ENCODE measurements around the gene CANT1. TPM values are rescaled to one million over a fixed set of nuclear protein-coding genes. Genes with fewer than 3 reads are reported as not detected.

Gene CANT1
- total and polyA plus RNA-seq, 12 donors: 10.3 to 78.3 (median 40.4) TPM

- no peaks in the 10 kb centered on the region for H3K27me3 ChIP-seq
- no peak for DNase-seq
- intact Hi-C loops (cut with DNase I): no loop called here
- H3K4me1 ChIP-seq (replicated peaks in 1 of 2): no peaks in the 10 kb centered on the region
- H3K36me3 ChIP-seq (replicated peaks in 1 of 2): no peaks in the 10 kb centered on the region
- peaks cover 0 to 5% (median 0%) of the 10 kb centered on the region in 3 donors for H3K9me3 ChIP-seq (replicated peaks in 1 of 3)
- no peak overlapping the region for H3K27ac ChIP-seq
- 68 to 83% (median 75%) methylated on average over 2 of the region's 2 CpGs for WGBS, 4 donors
- TF ChIP-seq POLR2A (IDR thresholded peaks at IDR 0.05): no peak
- no peak for TF ChIP-seq CTCF (IDR thresholded peaks at IDR 0.05)
- no peak overlapping the region for H3K4me3 ChIP-seq
Measured at GRCh38 chr17:79054200-79054960, 44.8 kb upstream of the CANT1 start.

GRCh38 chr17:79053251-79053925 lies 43.8 kb upstream of the CANT1 start:
- Histone ChIP-seq H3K36me3 (replicated peaks in 1 of 2) (peaks cover 0 to 7% of the 10 kb centered on the region in 2 donors), H3K4me3 (no peak overlapping the region), H3K9me3 (replicated peaks in 1 of 3) (peaks cover 0 to 5% (median 0%) of the 10 kb centered on the region in 3 donors), H3K4me1 (replicated peaks in 1 of 2) (no peaks in the 10 kb centered on the region), H3K27me3 (no peaks in the 10 kb centered on the region), H3K27ac (no peak overlapping the region)
- no peak for TF ChIP-seq CTCF (IDR thresholded peaks at IDR 0.05)
- no peak for TF ChIP-seq POLR2A (IDR thresholded peaks at IDR 0.05)
- intact Hi-C loops (cut with DNase I): no loop called here
- WGBS, 4 donors: 57 to 72% (median 61%) methylated on average over 2 of the region's 2 CpGs
- DNase-seq: peak in 1 of 7 donors; percentile 29

GRCh38 chr17:79052131-79052530 lies 42.6 kb upstream of the CANT1 start:
- intact Hi-C loops (cut with DNase I): no loop called here
- H3K9me3 ChIP-seq (replicated peaks in 1 of 3): peaks cover 0 to 5% (median 0%) of the 10 kb centered on the region in 3 donors
- WGBS, 4 donors: 87 to 100% (median 88%) methylated on average over 1 of the region's 1 CpG
- H3K27me3 ChIP-seq: no peaks in the 10 kb centered on the region
- no peak overlapping the region for H3K4me3 ChIP-seq
- H3K27ac ChIP-seq: no peak overlapping the region
- peaks cover 0 to 17% of the 10 kb centered on the region in 2 donors for H3K36me3 ChIP-seq (replicated peaks in 1 of 2)
- H3K4me1 ChIP-seq (replicated peaks in 1 of 2): no peaks in the 10 kb centered on the region
- DNase-seq: no peak
- TF ChIP-seq CTCF (IDR thresholded peaks at IDR 0.05) (no peak), POLR2A (IDR thresholded peaks at IDR 0.05) (no peak)

GRCh38 chr17:79051306-79051705 lies 41.7 kb upstream of the CANT1 start:
- 84 to 88% (median 87%) methylated on average over 5 to 6 of the region's 6 CpGs for WGBS, 4 donors
- intact Hi-C loops (cut with DNase I): no loop called here
- H3K27me3 ChIP-seq: no peaks in the 10 kb centered on the region
- TF ChIP-seq POLR2A (IDR thresholded peaks at IDR 0.05): no peak
- no peak for TF ChIP-seq CTCF (IDR thresholded peaks at IDR 0.05)
- H3K4me1 ChIP-seq (replicated peaks in 1 of 2): peaks cover 0 to 2% of the 10 kb centered on the region in 2 donors
- no peak overlapping the region for H3K27ac ChIP-seq
- no peak overlapping the region for H3K4me3 ChIP-seq
- DNase-seq: no peak
- H3K9me3 ChIP-seq (replicated peaks in 1 of 3): peaks cover 0 to 5% (median 0%) of the 10 kb centered on the region in 3 donors
- peaks cover 0 to 17% of the 10 kb centered on the region in 2 donors for H3K36me3 ChIP-seq (replicated peaks in 1 of 2)
